ENCODE measurements around the gene UXT. TPM values are rescaled to one million over a fixed set of nuclear protein-coding genes. Genes with fewer than 3 reads are reported as not detected.

Gene UXT
- total and polyA plus RNA-seq, 2 experiments from 2014 or later: 58.4 to 141 TPM

GRCh38 chrX:47613082-47613481, 45.9 kb downstream of the UXT start:
- TF ChIP-seq EZH2phosphoT487 (IDR thresholded peaks at IDR 0.05; ENCODE audit: unreplicated experiment): no peak
- no peak for TF ChIP-seq STAT1 (IDR thresholded peaks at IDR 0.05; ENCODE audit: unreplicated experiment)
- TF ChIP-seq, protein P1, sequence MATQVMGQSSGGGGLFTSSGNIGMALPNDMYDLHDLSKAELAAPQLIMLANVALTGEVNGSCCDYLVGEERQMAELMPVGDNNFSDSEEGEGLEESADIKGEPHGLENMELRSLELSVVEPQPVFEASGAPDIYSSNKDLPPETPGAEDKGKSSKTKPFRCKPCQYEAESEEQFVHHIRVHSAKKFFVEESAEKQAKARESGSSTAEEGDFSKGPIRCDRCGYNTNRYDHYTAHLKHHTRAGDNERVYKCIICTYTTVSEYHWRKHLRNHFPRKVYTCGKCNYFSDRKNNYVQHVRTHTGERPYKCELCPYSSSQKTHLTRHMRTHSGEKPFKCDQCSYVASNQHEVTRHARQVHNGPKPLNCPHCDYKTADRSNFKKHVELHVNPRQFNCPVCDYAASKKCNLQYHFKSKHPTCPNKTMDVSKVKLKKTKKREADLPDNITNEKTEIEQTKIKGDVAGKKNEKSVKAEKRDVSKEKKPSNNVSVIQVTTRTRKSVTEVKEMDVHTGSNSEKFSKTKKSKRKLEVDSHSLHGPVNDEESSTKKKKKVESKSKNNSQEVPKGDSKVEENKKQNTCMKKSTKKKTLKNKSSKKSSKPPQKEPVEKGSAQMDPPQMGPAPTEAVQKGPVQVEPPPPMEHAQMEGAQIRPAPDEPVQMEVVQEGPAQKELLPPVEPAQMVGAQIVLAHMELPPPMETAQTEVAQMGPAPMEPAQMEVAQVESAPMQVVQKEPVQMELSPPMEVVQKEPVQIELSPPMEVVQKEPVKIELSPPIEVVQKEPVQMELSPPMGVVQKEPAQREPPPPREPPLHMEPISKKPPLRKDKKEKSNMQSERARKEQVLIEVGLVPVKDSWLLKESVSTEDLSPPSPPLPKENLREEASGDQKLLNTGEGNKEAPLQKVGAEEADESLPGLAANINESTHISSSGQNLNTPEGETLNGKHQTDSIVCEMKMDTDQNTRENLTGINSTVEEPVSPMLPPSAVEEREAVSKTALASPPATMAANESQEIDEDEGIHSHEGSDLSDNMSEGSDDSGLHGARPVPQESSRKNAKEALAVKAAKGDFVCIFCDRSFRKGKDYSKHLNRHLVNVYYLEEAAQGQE (IDR thresholded peaks at IDR 0.05; ENCODE audit: unreplicated experiment): no peak
- TF ChIP-seq CTCF (conservative IDR thresholded peaks at IDR 0.05; ENCODE audit: low read depth in 2 of 2): no peak
- TF ChIP-seq EZH2 (IDR thresholded peaks at IDR 0.05; ENCODE audit: low read depth, unreplicated experiment): no peak
- no peak for TF ChIP-seq NANOG (IDR thresholded peaks at IDR 0.05; ENCODE audit: borderline replicate concordance)
- no peak for TF ChIP-seq ETS1 (IDR thresholded peaks at IDR 0.05)
- TF ChIP-seq ZNF114 (CRISPR knock-in tag; IDR thresholded peaks at IDR 0.05): no peak
- no peak for TF ChIP-seq JUNB (IDR thresholded peaks at IDR 0.05; ENCODE audit: unreplicated experiment)
- no peak for TF ChIP-seq ZNF331 (CRISPR knock-in tag; IDR thresholded peaks at IDR 0.05; ENCODE audit: low read depth)
- TF ChIP-seq, protein P2, sequence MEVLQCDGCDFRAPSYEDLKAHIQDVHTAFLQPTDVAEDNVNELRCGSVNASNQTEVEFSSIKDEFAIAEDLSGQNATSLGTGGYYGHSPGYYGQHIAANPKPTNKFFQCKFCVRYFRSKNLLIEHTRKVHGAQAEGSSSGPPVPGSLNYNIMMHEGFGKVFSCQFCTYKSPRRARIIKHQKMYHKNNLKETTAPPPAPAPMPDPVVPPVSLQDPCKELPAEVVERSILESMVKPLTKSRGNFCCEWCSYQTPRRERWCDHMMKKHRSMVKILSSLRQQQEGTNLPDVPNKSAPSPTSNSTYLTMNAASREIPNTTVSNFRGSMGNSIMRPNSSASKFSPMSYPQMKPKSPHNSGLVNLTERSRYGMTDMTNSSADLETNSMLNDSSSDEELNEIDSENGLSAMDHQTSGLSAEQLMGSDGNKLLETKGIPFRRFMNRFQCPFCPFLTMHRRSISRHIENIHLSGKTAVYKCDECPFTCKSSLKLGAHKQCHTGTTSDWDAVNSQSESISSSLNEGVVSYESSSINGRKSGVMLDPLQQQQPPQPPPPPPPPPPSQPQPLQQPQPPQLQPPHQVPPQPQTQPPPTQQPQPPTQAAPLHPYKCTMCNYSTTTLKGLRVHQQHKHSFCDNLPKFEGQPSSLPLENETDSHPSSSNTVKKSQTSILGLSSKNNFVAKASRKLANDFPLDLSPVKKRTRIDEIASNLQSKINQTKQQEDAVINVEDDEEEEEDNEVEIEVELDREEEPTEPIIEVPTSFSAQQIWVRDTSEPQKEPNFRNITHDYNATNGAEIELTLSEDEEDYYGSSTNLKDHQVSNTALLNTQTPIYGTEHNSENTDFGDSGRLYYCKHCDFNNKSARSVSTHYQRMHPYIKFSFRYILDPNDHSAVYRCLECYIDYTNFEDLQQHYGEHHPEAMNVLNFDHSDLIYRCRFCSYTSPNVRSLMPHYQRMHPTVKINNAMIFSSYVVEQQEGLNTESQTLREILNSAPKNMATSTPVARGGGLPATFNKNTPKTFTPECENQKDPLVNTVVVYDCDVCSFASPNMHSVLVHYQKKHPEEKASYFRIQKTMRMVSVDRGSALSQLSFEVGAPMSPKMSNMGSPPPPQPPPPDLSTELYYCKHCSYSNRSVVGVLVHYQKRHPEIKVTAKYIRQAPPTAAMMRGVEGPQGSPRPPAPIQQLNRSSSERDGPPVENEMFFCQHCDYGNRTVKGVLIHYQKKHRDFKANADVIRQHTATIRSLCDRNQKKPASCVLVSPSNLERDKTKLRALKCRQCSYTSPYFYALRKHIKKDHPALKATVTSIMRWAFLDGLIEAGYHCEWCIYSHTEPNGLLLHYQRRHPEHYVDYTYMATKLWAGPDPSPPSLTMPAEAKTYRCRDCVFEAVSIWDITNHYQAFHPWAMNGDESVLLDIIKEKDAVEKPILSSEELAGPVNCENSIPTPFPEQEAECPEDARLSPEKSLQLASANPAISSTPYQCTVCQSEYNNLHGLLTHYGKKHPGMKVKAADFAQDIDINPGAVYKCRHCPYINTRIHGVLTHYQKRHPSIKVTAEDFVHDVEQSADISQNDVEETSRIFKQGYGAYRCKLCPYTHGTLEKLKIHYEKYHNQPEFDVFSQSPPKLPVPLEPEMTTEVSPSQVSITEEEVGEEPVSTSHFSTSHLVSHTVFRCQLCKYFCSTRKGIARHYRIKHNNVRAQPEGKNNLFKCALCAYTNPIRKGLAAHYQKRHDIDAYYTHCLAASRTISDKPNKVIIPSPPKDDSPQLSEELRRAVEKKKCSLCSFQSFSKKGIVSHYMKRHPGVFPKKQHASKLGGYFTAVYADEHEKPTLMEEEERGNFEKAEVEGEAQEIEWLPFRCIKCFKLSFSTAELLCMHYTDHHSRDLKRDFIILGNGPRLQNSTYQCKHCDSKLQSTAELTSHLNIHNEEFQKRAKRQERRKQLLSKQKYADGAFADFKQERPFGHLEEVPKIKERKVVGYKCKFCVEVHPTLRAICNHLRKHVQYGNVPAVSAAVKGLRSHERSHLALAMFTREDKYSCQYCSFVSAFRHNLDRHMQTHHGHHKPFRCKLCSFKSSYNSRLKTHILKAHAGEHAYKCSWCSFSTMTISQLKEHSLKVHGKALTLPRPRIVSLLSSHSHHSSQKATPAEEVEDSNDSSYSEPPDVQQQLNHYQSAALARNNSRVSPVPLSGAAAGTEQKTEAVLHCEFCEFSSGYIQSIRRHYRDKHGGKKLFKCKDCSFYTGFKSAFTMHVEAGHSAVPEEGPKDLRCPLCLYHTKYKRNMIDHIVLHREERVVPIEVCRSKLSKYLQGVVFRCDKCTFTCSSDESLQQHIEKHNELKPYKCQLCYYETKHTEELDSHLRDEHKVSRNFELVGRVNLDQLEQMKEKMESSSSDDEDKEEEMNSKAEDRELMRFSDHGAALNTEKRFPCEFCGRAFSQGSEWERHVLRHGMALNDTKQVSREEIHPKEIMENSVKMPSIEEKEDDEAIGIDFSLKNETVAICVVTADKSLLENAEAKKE (CRISPR knock-in tag; IDR thresholded peaks at IDR 0.05): no peak
- TF ChIP-seq POLR2AphosphoS5 (IDR thresholded peaks at IDR 0.05; ENCODE audit: low read depth): no peak

More at GRCh38 chrX:47613082-47613481, 45.9 kb downstream of the UXT start:
- Histone ChIP-seq H4K20me1 (replicated peaks; ENCODE audit: insufficient read depth) (no peaks in the 10 kb centered on the region), H3K9me2 (ENCODE audit: insufficient read depth) (no peaks in the 10 kb centered on the region), H3K36me3 (ENCODE audit: insufficient read depth) (no peaks in the 10 kb centered on the region), H3K27ac (ENCODE audit: low read depth) (no peak overlapping the region), H3K79me2 (replicated peaks; ENCODE audit: insufficient read depth) (no peaks in the 10 kb centered on the region), H3K27me3 (ENCODE audit: insufficient read depth) (no peaks in the 10 kb centered on the region), H3K4me2 (no peak overlapping the region), H3F3A (replicated peaks; ENCODE audit: low read depth) (no peaks in the 10 kb centered on the region), H3K4me1 (ENCODE audit: insufficient read depth) (no peaks in the 10 kb centered on the region), H3K4me3 (no peak overlapping the region), H2AFZ (no peak overlapping the region)
- peaks cover 14% of the 10 kb centered on the region for H3K4me1 Mint-ChIP-seq
- H3K36me3 Mint-ChIP-seq (ENCODE audit: low read depth): peaks cover 9% of the 10 kb centered on the region; the same call in 1 of the 3 replicates
- ATAC-seq (no peak), DNase-seq (ENCODE audit: low spot score) (no peak)
- H3K9me3 Mint-ChIP-seq: no peaks in the 10 kb centered on the region
- peaks cover 1% of the 10 kb centered on the region for H3K27me3 Mint-ChIP-seq (ENCODE audit: insufficient read depth, low read depth, poor library complexity)
- H3K27ac Mint-ChIP-seq: no peak overlapping the region
- no peak overlapping the region for H3K4me3 Mint-ChIP-seq
